ENCODE results near the gene ITPKA.
"Not testable (repeated sequence)": the region's sequence is repeated elsewhere in the genome, so short reads cannot be mapped to it uniquely, and the experiment has no call there.

The ITPKA gene

GRCh38 chr15:41493205-41493901, at the start of gene ITPKA:
Gene ITPKA (plus strand): TSS chr15:41493874. CDS start chr15:41493928, 54 bp downstream.
- peak; percentile 88 for DNase-seq

GRCh38 chr15:41445399-41445798, 48.3 kb upstream of the ITPKA start:
- no peak for DNase-seq

GRCh38 chr15:41462084-41462795, 31.4 kb upstream of the ITPKA start:
- no peak for DNase-seq

GRCh38 chr15:41464889-41465580, 28.6 kb upstream of the ITPKA start:
- DNase-seq: no peak

GRCh38 chr15:41465822-41466421, 27.8 kb upstream of the ITPKA start:
- DNase-seq: peak; percentile 67

- no peak for DNase-seq
These were observed 27.0 kb upstream of the ITPKA start for GRCh38 chr15:41466711-41467110.

GRCh38 chr15:41469644-41470043, 24.0 kb upstream of the ITPKA start:
- DNase-seq: not testable (repeated sequence)

GRCh38 chr15:41473418-41473817, 20.3 kb upstream of the ITPKA start:
- no peak for DNase-seq

- DNase-seq: no peak
These were observed 19.2 kb upstream of the ITPKA start for GRCh38 chr15:41474436-41474835.

GRCh38 chr15:41474941-41475340, 18.7 kb upstream of the ITPKA start:
- DNase-seq: no peak

GRCh38 chr15:41476416-41477048, 17.1 kb upstream of the ITPKA start:
- no peak for DNase-seq

GRCh38 chr15:41480396-41481140, 13.1 kb upstream of the ITPKA start:
- DNase-seq: no peak

GRCh38 chr15:41482110-41482877, 11.4 kb upstream of the ITPKA start:
- DNase-seq: no peak

GRCh38 chr15:41483115-41483514, 10.6 kb upstream of the ITPKA start:
- DNase-seq: no peak

- DNase-seq: no peak
These were observed 10.2 kb upstream of the ITPKA start for GRCh38 chr15:41483519-41483918.

- DNase-seq: no peak
These were observed 8.6 kb upstream of the ITPKA start for GRCh38 chr15:41484937-41485625.

- no peak for DNase-seq
These were observed 7.4 kb upstream of the ITPKA start for GRCh38 chr15:41486286-41486685.

GRCh38 chr15:41487381-41487780, 6.3 kb upstream of the ITPKA start:
- DNase-seq: no peak

- no peak for DNase-seq
These were observed 5.9 kb upstream of the ITPKA start for GRCh38 chr15:41487802-41488201.

- no peak for DNase-seq
These were observed 4.0 kb upstream of the ITPKA start for GRCh38 chr15:41489641-41490040.

GRCh38 chr15:41490355-41490754, 3.3 kb upstream of the ITPKA start:
- DNase-seq: peak; percentile 66
